CD4-positive, alpha-beta T cell treated with Interleukin-21 for 1 hour (primary cell): ENCODE data around the gene IFNL1.
A peak's percentile ranks its signal among the peaks of the same experiment; 100 is the strongest.
"Not testable (repeated sequence)": the region's sequence is repeated elsewhere in the genome, so short reads cannot be mapped to it uniquely, and the experiment has no call there.

Source experiments
- DNase-seq: peaks from one replicate; pipeline ENCODE4 v3.0.0-alpha.2; 2020

Gene IFNL1

GRCh38 chr19:39309305-39309670 is 13.1 kb downstream of the IFNL1 start:
- DNase-seq: not testable (repeated sequence)

- DNase-seq: no peak
Observed at GRCh38 chr19:39310558-39311311, 14.5 kb downstream of the IFNL1 start.

GRCh38 chr19:39314016-39314728 is 18.0 kb downstream of the IFNL1 start:
- no peak for DNase-seq

GRCh38 chr19:39315933-39316332 is 19.7 kb downstream of the IFNL1 start:
- no peak for DNase-seq

GRCh38 chr19:39316627-39317321 is 20.6 kb downstream of the IFNL1 start:
- no peak for DNase-seq

- DNase-seq: no peak
Observed at GRCh38 chr19:39317476-39317875, 21.3 kb downstream of the IFNL1 start.

GRCh38 chr19:39318071-39318470 is 21.9 kb downstream of the IFNL1 start:
- no peak for DNase-seq

- no peak for DNase-seq
Observed at GRCh38 chr19:39318690-39319089, 22.5 kb downstream of the IFNL1 start.

- DNase-seq: no peak
Observed at GRCh38 chr19:39319098-39319891, 23.1 kb downstream of the IFNL1 start.

GRCh38 chr19:39319892-39320248 is 23.7 kb downstream of the IFNL1 start:
- DNase-seq: no peak

- no peak for DNase-seq
Observed at GRCh38 chr19:39321117-39321831, 25.1 kb downstream of the IFNL1 start.

- no peak for DNase-seq
Observed at GRCh38 chr19:39321832-39322176, 25.6 kb downstream of the IFNL1 start.

- no peak for DNase-seq
Observed at GRCh38 chr19:39324242-39324842, 28.1 kb downstream of the IFNL1 start.

GRCh38 chr19:39325778-39326665 is 29.8 kb downstream of the IFNL1 start:
- DNase-seq: peak; percentile 33

GRCh38 chr19:39327363-39328045 is 31.3 kb downstream of the IFNL1 start:
- DNase-seq: no peak

- DNase-seq: peak; percentile 83
Observed at GRCh38 chr19:39328046-39328705, 32.0 kb downstream of the IFNL1 start.

GRCh38 chr19:39329948-39330347 is 33.7 kb downstream of the IFNL1 start:
- no peak for DNase-seq

GRCh38 chr19:39332293-39332692 is 36.1 kb downstream of the IFNL1 start:
- no peak for DNase-seq

GRCh38 chr19:39332738-39333137 is 36.5 kb downstream of the IFNL1 start:
- DNase-seq: not testable (repeated sequence)

GRCh38 chr19:39333507-39333906 is 37.3 kb downstream of the IFNL1 start:
- DNase-seq: no peak
